ENCODE measurements around the gene ANKRD6.
"Not testable (repeated sequence)": the region's sequence is repeated elsewhere in the genome, so short reads cannot be mapped to it uniquely, and the experiment has no call there.

ANKRD6 gene

DNA sequence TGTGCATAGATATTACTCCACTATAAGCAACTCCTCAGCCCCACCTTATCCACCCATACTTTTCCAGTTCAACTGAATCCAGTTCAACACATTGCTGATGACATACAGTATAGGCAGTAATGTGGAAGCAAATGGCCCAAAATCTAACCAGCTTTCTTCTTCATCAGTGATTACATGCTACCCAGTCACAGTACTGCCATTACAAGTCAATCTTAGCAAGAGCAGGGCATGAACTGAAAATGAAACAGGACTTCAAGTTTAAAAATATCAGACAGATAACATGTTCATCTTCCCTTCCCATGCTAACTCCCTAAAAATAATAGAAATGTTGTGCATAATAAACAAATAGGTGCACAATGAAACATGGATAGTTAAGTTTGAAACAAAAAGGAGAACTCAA, 40.1 kb upstream of the ANKRD6 start:
- TF ChIP-seq, protein P1, sequence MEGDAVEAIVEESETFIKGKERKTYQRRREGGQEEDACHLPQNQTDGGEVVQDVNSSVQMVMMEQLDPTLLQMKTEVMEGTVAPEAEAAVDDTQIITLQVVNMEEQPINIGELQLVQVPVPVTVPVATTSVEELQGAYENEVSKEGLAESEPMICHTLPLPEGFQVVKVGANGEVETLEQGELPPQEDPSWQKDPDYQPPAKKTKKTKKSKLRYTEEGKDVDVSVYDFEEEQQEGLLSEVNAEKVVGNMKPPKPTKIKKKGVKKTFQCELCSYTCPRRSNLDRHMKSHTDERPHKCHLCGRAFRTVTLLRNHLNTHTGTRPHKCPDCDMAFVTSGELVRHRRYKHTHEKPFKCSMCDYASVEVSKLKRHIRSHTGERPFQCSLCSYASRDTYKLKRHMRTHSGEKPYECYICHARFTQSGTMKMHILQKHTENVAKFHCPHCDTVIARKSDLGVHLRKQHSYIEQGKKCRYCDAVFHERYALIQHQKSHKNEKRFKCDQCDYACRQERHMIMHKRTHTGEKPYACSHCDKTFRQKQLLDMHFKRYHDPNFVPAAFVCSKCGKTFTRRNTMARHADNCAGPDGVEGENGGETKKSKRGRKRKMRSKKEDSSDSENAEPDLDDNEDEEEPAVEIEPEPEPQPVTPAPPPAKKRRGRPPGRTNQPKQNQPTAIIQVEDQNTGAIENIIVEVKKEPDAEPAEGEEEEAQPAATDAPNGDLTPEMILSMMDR (conservative IDR thresholded peaks at IDR 0.05; ENCODE audit: control insufficient read depth, insufficient read depth, low read depth, low read length) = no peak
- no peak for DNase-seq (ENCODE audit: low read depth)
- no peak overlapping the region for H3K4me3 ChIP-seq (ENCODE audit: control insufficient read depth, low read depth, low read length)

DNA sequence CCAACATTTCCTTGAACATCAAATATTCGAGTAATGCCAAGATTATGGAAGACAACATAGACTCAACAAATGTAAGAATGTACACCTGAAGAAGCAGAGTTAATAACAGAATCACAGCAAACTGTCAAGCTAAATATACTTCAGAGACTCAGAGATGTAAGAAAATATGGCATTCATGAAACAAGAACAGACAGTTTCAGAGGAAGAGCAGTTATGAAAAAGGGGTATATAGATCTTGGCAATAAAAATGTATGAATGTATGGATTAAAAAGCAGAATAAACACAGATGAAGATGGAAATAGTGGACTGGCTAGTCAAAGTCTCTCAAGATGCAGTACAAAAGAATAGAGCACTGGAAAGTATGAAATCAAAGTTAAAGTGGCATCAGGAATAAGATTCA, 39.3 kb upstream of the ANKRD6 start:
- TF ChIP-seq, protein P1 (conservative IDR thresholded peaks at IDR 0.05; ENCODE audit: control insufficient read depth, insufficient read depth, low read depth, low read length) = no peak
- DNase-seq (ENCODE audit: low read depth) = no peak
- H3K4me3 ChIP-seq (ENCODE audit: control insufficient read depth, low read depth, low read length) = no peak overlapping the region

DNA sequence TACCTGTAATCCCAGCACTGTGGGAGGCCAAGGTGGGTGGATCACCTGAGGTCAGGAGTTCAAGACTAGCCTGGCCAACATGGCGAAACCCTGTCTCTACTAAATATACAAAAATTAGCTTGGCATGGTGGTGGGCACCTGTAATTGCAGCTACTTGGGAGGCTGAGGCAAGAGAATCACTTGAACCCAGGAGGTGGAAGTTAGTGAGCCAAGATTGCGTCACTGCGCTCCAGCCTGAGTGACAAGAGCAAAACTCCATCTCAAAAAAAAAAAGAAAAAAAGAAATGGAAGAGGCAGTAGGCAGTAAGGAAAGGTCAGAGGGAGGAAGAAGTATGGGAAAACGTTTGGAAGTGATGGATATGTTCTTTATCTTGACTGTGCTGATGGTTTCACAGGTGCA, 35.1 kb upstream of the ANKRD6 start:
- DNase-seq (ENCODE audit: low read depth); H3K4me3 ChIP-seq (ENCODE audit: control insufficient read depth, low read depth, low read length): not testable (repeated sequence)

DNA sequence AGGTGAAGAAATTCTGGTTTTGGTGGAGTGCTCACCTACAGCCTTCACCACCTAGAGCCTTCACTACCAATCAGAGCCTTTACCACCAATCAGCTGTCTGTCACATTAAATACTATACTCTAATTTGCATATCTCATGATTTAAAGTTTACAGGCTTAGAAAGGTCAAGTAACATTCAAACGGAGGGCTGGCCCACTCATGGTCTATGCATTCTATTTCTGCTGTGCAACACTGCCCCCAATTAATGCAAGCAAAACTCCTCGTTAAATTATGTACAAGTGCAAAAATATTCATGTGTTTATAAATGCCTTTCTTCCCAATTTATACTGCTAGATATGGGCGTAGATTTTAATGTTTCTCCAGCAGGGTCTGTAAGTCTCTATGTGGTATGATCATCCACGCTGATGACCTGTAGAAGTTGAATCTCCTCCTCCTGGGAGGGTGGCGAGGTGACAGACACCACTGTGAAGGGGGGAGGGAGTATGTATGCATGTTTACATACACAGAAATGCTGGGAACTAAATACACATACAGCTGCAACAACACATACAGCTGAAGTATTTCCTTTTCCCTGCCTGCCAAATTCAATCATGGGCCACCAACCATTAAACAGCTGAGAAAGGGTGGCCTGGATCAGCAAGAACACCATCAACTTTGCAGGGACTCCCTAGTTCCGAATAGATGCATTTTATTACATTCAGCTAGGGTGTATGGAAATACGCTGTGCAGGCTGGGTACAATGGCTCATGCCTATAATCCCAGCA, 34.0 kb upstream of the ANKRD6 start:
- no peak for DNase-seq (ENCODE audit: low read depth)
- no peak overlapping the region for H3K4me3 ChIP-seq (ENCODE audit: control insufficient read depth, low read depth, low read length)
- TF ChIP-seq, protein P1 (conservative IDR thresholded peaks at IDR 0.05; ENCODE audit: control insufficient read depth, insufficient read depth, low read depth, low read length) = no peak

DNA sequence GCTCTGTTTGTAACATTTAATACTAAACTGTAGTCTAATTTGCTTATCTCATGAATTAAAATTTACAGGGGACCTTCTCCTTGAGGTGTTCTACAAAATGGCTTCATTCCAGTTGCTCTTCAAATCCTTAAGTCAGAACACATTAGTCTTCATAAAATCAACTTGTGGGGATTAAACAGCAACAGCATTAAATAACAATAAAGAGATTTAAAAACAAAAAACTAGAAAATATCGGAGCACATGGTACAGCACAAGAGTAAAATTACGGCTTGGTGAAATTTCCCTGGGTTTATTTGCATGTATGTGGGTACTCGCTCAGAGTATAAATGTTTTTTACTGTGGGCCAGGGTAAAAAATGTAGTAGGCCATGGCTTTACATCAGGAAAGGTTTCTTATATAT, 32.9 kb upstream of the ANKRD6 start:
- TF ChIP-seq, protein P1 (conservative IDR thresholded peaks at IDR 0.05; ENCODE audit: control insufficient read depth, insufficient read depth, low read depth, low read length) = no peak
- no peak for DNase-seq (ENCODE audit: low read depth)
- no peak overlapping the region for H3K4me3 ChIP-seq (ENCODE audit: control insufficient read depth, low read depth, low read length)

DNA sequence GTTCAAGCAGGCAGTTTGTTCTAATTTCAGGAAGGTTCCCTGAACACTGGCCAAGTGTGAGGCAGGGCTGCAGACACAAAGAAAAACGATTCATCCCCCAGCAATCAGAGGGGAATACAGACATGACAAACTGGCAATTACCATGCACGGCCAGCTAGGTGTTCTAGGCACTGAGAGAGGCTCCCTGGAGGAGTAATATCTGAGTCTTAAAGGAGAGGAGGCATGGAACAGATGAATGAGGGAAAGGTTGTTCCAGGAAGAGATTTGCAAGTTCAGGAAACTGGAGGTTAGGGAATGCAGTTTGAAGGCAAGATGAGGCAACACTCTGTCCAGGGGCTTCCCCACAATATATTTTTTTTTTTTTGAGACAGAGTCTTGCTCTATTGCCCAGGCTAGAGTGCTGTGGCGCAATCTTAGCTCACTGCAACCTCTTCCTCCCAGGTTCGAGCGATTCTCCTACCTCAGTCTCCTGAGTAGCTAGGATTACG, 32.0 kb upstream of the ANKRD6 start:
- TF ChIP-seq, protein P1 (conservative IDR thresholded peaks at IDR 0.05; ENCODE audit: control insufficient read depth, insufficient read depth, low read depth, low read length) = no peak
- H3K4me3 ChIP-seq (ENCODE audit: control insufficient read depth, low read depth, low read length) = no peak overlapping the region
- DNase-seq (ENCODE audit: low read depth) = no peak

DNA sequence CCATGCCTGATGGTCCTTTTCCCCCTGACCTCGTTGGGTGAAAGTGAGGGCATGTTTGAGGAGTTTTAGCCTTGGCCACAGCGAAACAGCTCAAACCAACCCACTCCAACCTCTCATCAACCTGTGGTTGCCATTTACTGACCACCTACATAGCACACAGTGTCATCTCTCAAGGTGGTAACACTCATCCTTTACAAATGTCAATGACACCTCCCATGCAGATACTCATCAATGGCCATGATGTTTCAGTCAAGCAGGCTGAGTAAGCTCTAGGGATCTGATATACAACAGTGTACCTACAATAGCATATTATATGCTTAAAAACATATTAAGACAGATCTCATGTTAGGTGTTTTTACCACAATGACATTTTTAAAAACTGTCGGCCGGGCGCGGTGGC, 30.2 kb upstream of the ANKRD6 start:
- TF ChIP-seq, protein P1 (conservative IDR thresholded peaks at IDR 0.05; ENCODE audit: control insufficient read depth, insufficient read depth, low read depth, low read length) = no peak
- DNase-seq (ENCODE audit: low read depth) = no peak
- no peak overlapping the region for H3K4me3 ChIP-seq (ENCODE audit: control insufficient read depth, low read depth, low read length)
